ENCODE results near the gene CCR2.

DNA sequence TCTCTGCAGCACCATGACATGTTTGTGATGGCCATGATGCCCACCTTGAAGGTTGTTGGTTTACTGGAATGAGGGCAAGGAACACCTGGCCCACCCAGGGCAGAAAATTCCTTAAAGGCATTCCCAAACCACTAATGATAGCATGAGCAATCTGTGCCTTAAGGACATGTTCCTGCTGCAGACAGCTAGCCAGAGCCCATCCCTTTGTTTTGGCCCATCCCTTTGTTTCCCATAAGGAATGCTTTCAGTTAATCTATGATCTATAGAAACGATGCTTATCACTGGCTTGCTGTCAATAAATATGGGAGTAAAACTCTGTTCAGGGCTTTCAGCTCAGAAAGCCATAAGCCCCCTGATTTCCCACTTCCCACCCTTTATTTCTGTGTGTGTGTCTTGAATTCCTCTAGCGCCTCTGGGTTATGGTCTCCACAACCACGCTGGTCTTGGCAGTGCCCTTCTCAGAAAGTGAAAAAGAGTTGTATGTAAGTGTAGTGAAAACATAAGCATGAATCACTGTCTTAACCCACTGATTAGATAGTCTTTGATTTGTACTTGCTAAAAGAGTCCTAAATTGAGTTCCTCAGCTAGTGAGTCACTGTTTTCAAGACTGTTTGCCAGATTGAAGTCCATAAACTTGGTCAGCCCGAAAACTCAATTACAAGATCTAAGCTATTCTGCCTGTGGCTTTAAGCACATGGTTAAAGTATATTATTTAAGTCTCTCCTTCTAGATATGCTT, 19.0 kb upstream of the CCR2 start:
- TF ChIP-seq, protein P1, sequence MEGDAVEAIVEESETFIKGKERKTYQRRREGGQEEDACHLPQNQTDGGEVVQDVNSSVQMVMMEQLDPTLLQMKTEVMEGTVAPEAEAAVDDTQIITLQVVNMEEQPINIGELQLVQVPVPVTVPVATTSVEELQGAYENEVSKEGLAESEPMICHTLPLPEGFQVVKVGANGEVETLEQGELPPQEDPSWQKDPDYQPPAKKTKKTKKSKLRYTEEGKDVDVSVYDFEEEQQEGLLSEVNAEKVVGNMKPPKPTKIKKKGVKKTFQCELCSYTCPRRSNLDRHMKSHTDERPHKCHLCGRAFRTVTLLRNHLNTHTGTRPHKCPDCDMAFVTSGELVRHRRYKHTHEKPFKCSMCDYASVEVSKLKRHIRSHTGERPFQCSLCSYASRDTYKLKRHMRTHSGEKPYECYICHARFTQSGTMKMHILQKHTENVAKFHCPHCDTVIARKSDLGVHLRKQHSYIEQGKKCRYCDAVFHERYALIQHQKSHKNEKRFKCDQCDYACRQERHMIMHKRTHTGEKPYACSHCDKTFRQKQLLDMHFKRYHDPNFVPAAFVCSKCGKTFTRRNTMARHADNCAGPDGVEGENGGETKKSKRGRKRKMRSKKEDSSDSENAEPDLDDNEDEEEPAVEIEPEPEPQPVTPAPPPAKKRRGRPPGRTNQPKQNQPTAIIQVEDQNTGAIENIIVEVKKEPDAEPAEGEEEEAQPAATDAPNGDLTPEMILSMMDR (IDR thresholded peaks at IDR 0.05): no peak
- TF ChIP-seq POLR2A (IDR thresholded peaks at IDR 0.05; ENCODE audit: low read depth) (no peak), POLR2AphosphoS5 (IDR thresholded peaks at IDR 0.05) (no peak)
